CD14-positive monocyte (primary cell): ENCODE data around the gene CDIP1. TPM values are rescaled to one million over a fixed set of nuclear protein-coding genes. Genes with fewer than 3 reads are reported as not detected.

Experiments used
- DNase-seq, 3 donors: peaks; one replicate each; pipeline ENCODE4 v3.0.0-alpha.2; 2011 to 2022
- H2AFZ ChIP-seq: 2 replicates; pipeline ENCODE4 v1.6.0; 2012; ENCODE audit warnings: mild to moderate bottlenecking, low read depth, low read length, inconsistent platforms; ENCODE audit not compliant: insufficient read depth, poor library complexity, severe bottlenecking
- H3K27ac ChIP-seq, 2 donors: 1 replicate in 1 of 2; 2 replicates in 1 of 2; pipeline ENCODE4 v1.5.1; 2012 to 2013; ENCODE audit warnings: low read length in 2 of 2, control low read depth in 1 of 2, inconsistent platforms in 1 of 2, low read depth in 1 of 2, mild to moderate bottlenecking in 1 of 2
- H3K27me3 ChIP-seq, 2 donors: one replicate each; pipeline versions ENCODE4 v1.6.0 to v1.6.1; 2011 to 2013; ENCODE audit warnings: low read length in 2 of 2; ENCODE audit not compliant: control insufficient read depth in 2 of 2, insufficient read depth in 2 of 2
- H3K36me3 ChIP-seq, 2 donors: replicated peaks in 1 of 2; 1 replicate in 1 of 2; 2 replicates in 1 of 2; pipeline versions ENCODE4 v1.5.1 to v1.6.1; 2012 to 2013; ENCODE audit warnings: low read length in 2 of 2, control low read depth in 1 of 2, inconsistent platforms in 1 of 2, mild to moderate bottlenecking in 1 of 2; ENCODE audit not compliant: insufficient read depth in 2 of 2, control insufficient read depth in 1 of 2
- H3K4me1 ChIP-seq, 2 donors: 1 replicate in 1 of 2; 2 replicates in 1 of 2; pipeline versions ENCODE4 v1.5.1 to v1.6.1; 2012 to 2013; ENCODE audit warnings: low read length in 2 of 2, control low read depth in 1 of 2, inconsistent platforms in 1 of 2, mild to moderate bottlenecking in 1 of 2, moderate library complexity in 1 of 2; ENCODE audit not compliant: insufficient read depth in 2 of 2, control insufficient read depth in 1 of 2
- H3K4me2 ChIP-seq: replicated peaks from 2 replicates; pipeline ENCODE3; 2012; ENCODE audit warnings: low read length, moderate library complexity, mild to moderate bottlenecking; ENCODE audit not compliant: poor library complexity, severe bottlenecking; ENCODE audit errors: extremely low read depth
- H3K4me3 ChIP-seq, 3 experiments: fragments of 200-600 bp in 1 of 3; sonication (generic) in 1 of 3; replicated peaks in 1 of 3; 1 replicate in 2 of 3; 2 replicates in 1 of 3; pipeline ENCODE4 v1.5.1; 2011 to 2013; ENCODE audit warnings: low read length in 3 of 3, mild to moderate bottlenecking in 3 of 3, control low read depth in 2 of 3, low read depth in 2 of 3, inconsistent platforms in 1 of 3, moderate library complexity in 1 of 3
- H3K79me2 ChIP-seq: 2 replicates; pipeline ENCODE4 v1.6.0; 2012; ENCODE audit warnings: mild to moderate bottlenecking, control low read depth, inconsistent platforms, low read length, moderate library complexity; ENCODE audit not compliant: insufficient read depth
- H3K9ac ChIP-seq: 2 replicates; pipeline ENCODE4 v1.6.0; 2017; ENCODE audit warnings: low read length, mild to moderate bottlenecking; ENCODE audit not compliant: insufficient read depth, poor library complexity, severe bottlenecking
- H3K9me3 ChIP-seq, 2 donors: replicated peaks in 1 of 2; 1 replicate in 1 of 2; 2 replicates in 1 of 2; pipeline versions ENCODE4 v1.5.1 to v1.6.1; 2012 to 2013; ENCODE audit warnings: low read length in 2 of 2, control low read depth in 1 of 2; ENCODE audit not compliant: control insufficient read depth in 1 of 2, insufficient read depth in 1 of 2
- H4K20me1 ChIP-seq: 2 replicates; pipeline ENCODE4 v1.6.0; 2012; ENCODE audit warnings: mild to moderate bottlenecking, low read length, control low read depth, moderate library complexity; ENCODE audit not compliant: insufficient read depth
- H3K27ac Mint-ChIP-seq, 7 donors: one replicate each; pipeline ENCODE4 v1.8.0; 2020; ENCODE audit warnings: mild to moderate bottlenecking in 7 of 7, mixed read lengths in 7 of 7, moderate library complexity in 6 of 7, inconsistent platforms in 2 of 7
- H3K27me3 Mint-ChIP-seq, 3 donors: one replicate each; pipeline ENCODE4 v1.8.0; 2021 to 2022; ENCODE audit warnings: low read depth in 3 of 3, mild to moderate bottlenecking in 3 of 3, mixed read lengths in 3 of 3, moderate library complexity in 3 of 3, inconsistent platforms in 1 of 3
- H3K36me3 Mint-ChIP-seq, 2 donors: one replicate each; pipeline ENCODE4 v1.8.0; 2020; ENCODE audit warnings: mixed read lengths in 2 of 2, inconsistent platforms in 1 of 2, mild to moderate bottlenecking in 1 of 2
- H3K4me1 Mint-ChIP-seq: one replicate; pipeline ENCODE4 v1.8.0; 2020; ENCODE audit warnings: mild to moderate bottlenecking, mixed read lengths
- H3K4me3 Mint-ChIP-seq, 2 donors: one replicate each; pipeline ENCODE4 v1.8.0; 2020; ENCODE audit warnings: mild to moderate bottlenecking in 2 of 2, mixed read lengths in 2 of 2, moderate library complexity in 1 of 2
- H3K9me3 Mint-ChIP-seq, 7 donors: one replicate each; pipeline ENCODE4 v1.8.0; 2020 to 2022; ENCODE audit warnings: mixed read lengths in 7 of 7, mild to moderate bottlenecking in 6 of 7, moderate library complexity in 6 of 7, inconsistent platforms in 2 of 7
- WGBS: methylation state at CpG from one replicate; pipeline ENCODE4 v1.1.5; 2013; ENCODE audit warnings: missing lambda C conversion rate; ENCODE audit not compliant: insufficient coverage; 5-methylcytosine and 5-hydroxymethylcytosine counted together
- intact Hi-C, 2 donors: fragments of 100-400 bp; cut with micrococcal nuclease; formaldehyde crosslinking; loops; one replicate each; pipeline versions ENCODE4 v1.15.0 to v1.15.1; 2023
- polyA plus RNA-seq, 3 donors: library from polyadenylated mRNA; depleted of rRNA in 1 of 3; unstranded in 2 of 3; stranded (reverse) in 1 of 3; fragments of 300-500 nt in 2 of 3; fragments of >200 nt in 1 of 3; fragmentation: Illumina TruSeq in 2 of 3; gene quantifications; 1 replicate in 2 of 3; 2 replicates in 1 of 3; pipeline ENCODE4 v1.2.3, GENCODE V29; 2012 to 2021
- TF ChIP-seq, protein P1 (sequence below): fragments of 200-600 bp; IDR thresholded peaks from one replicate; pipeline ENCODE4 v1.8.0; 2022; ENCODE audit warnings: antibody characterized with exemption, mild to moderate bottlenecking

Gene CDIP1
- polyA plus RNA-seq, 3 donors: 8.6 to 11.2 (median 10.8) TPM

DNA sequence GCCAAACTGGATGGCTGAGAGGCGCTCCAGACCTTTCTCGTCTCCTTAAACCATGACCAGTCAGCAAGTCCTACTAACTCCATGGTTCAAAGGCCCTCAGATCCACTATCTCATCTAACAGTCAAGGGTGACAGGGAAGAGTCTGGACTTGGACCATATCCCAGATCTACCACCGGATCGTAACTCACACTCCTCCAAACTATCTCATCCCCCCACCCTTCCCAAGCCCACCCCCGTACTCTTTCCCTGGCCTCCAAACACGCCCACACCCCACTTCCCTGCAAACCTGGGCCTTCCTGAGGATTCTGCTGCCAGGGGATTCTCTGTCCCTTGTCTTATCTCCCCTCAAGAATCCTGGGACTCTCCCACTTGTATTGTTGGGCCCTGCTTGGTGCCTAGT, 5.1 kb downstream of the CDIP1 start:
- Histone ChIP-seq H3K4me2 (no peak overlapping the region), H3K9me3 (no peaks in the 10 kb centered on the region), H3K36me3 (peaks cover 10 to 14% of the 10 kb centered on the region in 2 donors), H3K4me1 (peaks cover 8 to 23% of the 10 kb centered on the region in 2 donors), H3K79me2 (peaks cover 47% of the 10 kb centered on the region), H3K27me3 (peaks cover 0 to 4% of the 10 kb centered on the region in 2 donors), H3K27ac (no peak overlapping the region), H3K4me3 (no peak overlapping the region), H4K20me1 (peaks cover 14% of the 10 kb centered on the region), H3K9ac (no peak overlapping the region), H2AFZ (no peak overlapping the region)
- peaks cover 29% of the 10 kb centered on the region for H3K4me1 Mint-ChIP-seq
- peaks cover 25 to 35% of the 10 kb centered on the region in 2 donors for H3K36me3 Mint-ChIP-seq
- TF ChIP-seq, protein P1, sequence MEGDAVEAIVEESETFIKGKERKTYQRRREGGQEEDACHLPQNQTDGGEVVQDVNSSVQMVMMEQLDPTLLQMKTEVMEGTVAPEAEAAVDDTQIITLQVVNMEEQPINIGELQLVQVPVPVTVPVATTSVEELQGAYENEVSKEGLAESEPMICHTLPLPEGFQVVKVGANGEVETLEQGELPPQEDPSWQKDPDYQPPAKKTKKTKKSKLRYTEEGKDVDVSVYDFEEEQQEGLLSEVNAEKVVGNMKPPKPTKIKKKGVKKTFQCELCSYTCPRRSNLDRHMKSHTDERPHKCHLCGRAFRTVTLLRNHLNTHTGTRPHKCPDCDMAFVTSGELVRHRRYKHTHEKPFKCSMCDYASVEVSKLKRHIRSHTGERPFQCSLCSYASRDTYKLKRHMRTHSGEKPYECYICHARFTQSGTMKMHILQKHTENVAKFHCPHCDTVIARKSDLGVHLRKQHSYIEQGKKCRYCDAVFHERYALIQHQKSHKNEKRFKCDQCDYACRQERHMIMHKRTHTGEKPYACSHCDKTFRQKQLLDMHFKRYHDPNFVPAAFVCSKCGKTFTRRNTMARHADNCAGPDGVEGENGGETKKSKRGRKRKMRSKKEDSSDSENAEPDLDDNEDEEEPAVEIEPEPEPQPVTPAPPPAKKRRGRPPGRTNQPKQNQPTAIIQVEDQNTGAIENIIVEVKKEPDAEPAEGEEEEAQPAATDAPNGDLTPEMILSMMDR: no peak
- 97% methylated on average over 5 of the region's 6 CpGs for WGBS
- no peak overlapping the region for H3K4me3 Mint-ChIP-seq
- intact Hi-C loops: no loop called here
- H3K27me3 Mint-ChIP-seq: peaks cover 8 to 10% (median 9%) of the 10 kb centered on the region in 3 donors
- H3K27ac Mint-ChIP-seq: no peak overlapping the region
- DNase-seq: no peak
- peaks cover 0 to 5% (median 0%) of the 10 kb centered on the region in 7 donors for H3K9me3 Mint-ChIP-seq

DNA sequence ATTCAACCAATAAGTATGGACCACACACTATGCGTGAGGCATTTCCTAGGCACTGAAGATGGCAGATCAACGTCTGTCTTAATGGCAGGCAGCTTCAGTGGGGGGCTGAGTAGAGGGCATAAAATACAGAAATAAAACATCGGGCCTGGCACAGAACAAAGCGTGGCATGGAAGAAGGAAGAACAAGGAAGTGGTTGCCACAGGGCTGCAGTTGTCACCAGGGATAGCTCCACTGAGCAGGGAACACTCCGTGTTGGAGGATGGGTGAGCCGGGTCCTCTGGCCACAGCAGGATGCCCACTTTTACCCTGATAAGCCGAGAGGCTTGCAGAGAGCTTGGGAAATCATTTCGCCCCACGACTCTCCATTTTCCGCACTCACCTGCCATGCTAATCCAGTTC, 6.3 kb downstream of the CDIP1 start:
- Histone ChIP-seq H3K27ac (no peak overlapping the region), H3K4me1 (peaks cover 5 to 15% of the 10 kb centered on the region in 2 donors), H3K4me3 (no peak overlapping the region), H3K4me2 (no peak overlapping the region), H3K9ac (no peak overlapping the region), H2AFZ (no peak overlapping the region), H4K20me1 (peaks cover 14% of the 10 kb centered on the region), H3K79me2 (peaks cover 40% of the 10 kb centered on the region), H3K9me3 (no peaks in the 10 kb centered on the region), H3K27me3 (peaks cover 0 to under 1% of the 10 kb centered on the region in 2 donors), H3K36me3 (peaks cover 10 to 14% of the 10 kb centered on the region in 2 donors)
- TF ChIP-seq, protein P1: no peak
- DNase-seq: no peak
- H3K27me3 Mint-ChIP-seq: peaks cover 3 to 7% (median 3%) of the 10 kb centered on the region in 3 donors
- peaks cover 0 to 4% (median 0%) of the 10 kb centered on the region in 7 donors for H3K9me3 Mint-ChIP-seq
- H3K4me1 Mint-ChIP-seq: peaks cover 27% of the 10 kb centered on the region
- intact Hi-C loops: no loop called here
- no peak overlapping the region for H3K27ac Mint-ChIP-seq
- peak overlapping the region in 1 of 2 donors; percentile 20 for H3K4me3 Mint-ChIP-seq
- peaks cover 24 to 34% of the 10 kb centered on the region in 2 donors for H3K36me3 Mint-ChIP-seq
- WGBS: 93% methylated on average over 8 of the region's 10 CpGs
